Left ventricle myocardium inferior (tissue), 1 donor: ENCODE data around the gene MYO1C. TPM values are rescaled to one million over a fixed set of nuclear protein-coding genes. Genes with fewer than 3 reads are reported as not detected.
A peak's percentile ranks its signal among the peaks of the same experiment; 100 is the strongest.
"Not testable (repeated sequence)": the region's sequence is repeated elsewhere in the genome, so short reads cannot be mapped to it uniquely, and the experiment has no call there.

Experiments used
- DNase-seq: peaks from one replicate; pipeline ENCODE4 v3.0.0-alpha.2; 2020
- H3K27ac ChIP-seq: fragments of 200-600 bp; replicated peaks from 2 replicates; pipeline ENCODE4 v1.8.0; 2021
- H3K27me3 ChIP-seq: fragments of 200-600 bp; 2 replicates; pipeline ENCODE4 v1.8.0; 2021; ENCODE audit warnings: low read depth
- H3K36me3 ChIP-seq: fragments of 200-600 bp; 2 replicates; pipeline ENCODE4 v1.8.0; 2021
- H3K4me1 ChIP-seq: fragments of 200-600 bp; 2 replicates; pipeline ENCODE4 v1.8.0; 2021
- H3K4me3 ChIP-seq: fragments of 200-600 bp; 2 replicates; pipeline ENCODE4 v1.8.0; 2021; ENCODE audit warnings: mild to moderate bottlenecking, moderate library complexity
- H3K9me3 ChIP-seq: fragments of 200-600 bp; replicated peaks from 2 replicates; pipeline ENCODE4 v1.8.0; 2021
- intact Hi-C: fragments of 100-400 bp; cut with micrococcal nuclease; formaldehyde crosslinking; loops from one replicate; pipeline ENCODE4 v1.11.0; 2022
- total RNA-seq: library from RNA; stranded (reverse); fragmentation: NEBNext Ultra II Directional; extraction: Animal tissue kit (Norgen Biotek cat#: 25700); gene quantifications from one replicate; pipeline ENCODE4 v1.2.1, GENCODE V29; 2021
- TF ChIP-seq, protein P1 (sequence below): fragments of 200-600 bp; IDR thresholded peaks from 2 replicates; pipeline ENCODE4 v1.8.0; 2021; ENCODE audit warnings: antibody characterized with exemption, mild to moderate bottlenecking, borderline replicate concordance
- donor health status: DM: no; HTN: yes; CAD: no; lungs with severe emphysema.

The MYO1C gene
- total RNA-seq, 1 donor from 2014 or later, result 150 TPM

DNA sequence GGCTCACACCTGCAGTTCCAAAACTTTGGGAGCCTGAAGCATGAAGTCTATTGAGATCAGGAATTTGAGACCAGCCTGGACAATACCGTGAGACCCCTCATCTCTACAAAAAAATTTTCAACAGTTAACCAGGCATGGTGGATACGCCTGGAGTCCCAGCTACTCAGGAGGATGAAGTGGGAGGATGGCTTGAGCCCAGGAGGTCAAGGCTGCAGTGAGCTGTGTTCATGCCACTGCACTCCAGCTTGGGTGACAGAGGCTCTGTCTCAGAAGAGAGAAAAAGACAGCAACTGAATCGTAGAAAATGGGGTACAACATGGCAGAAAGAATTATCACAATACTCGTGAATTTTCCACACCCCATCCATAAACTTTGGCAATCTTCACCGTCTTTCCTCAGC, 39.6 kb downstream of the MYO1C start:
- Histone ChIP-seq H3K9me3 (no peaks in the 10 kb centered on the region), H3K27me3 (no peaks in the 10 kb centered on the region), H3K36me3 (peaks cover 11% of the 10 kb centered on the region), H3K4me3 (no peak overlapping the region), H3K4me1 (peaks cover 84% of the 10 kb centered on the region), H3K27ac (peak overlapping the region; percentile 44)
- TF ChIP-seq, protein P1, sequence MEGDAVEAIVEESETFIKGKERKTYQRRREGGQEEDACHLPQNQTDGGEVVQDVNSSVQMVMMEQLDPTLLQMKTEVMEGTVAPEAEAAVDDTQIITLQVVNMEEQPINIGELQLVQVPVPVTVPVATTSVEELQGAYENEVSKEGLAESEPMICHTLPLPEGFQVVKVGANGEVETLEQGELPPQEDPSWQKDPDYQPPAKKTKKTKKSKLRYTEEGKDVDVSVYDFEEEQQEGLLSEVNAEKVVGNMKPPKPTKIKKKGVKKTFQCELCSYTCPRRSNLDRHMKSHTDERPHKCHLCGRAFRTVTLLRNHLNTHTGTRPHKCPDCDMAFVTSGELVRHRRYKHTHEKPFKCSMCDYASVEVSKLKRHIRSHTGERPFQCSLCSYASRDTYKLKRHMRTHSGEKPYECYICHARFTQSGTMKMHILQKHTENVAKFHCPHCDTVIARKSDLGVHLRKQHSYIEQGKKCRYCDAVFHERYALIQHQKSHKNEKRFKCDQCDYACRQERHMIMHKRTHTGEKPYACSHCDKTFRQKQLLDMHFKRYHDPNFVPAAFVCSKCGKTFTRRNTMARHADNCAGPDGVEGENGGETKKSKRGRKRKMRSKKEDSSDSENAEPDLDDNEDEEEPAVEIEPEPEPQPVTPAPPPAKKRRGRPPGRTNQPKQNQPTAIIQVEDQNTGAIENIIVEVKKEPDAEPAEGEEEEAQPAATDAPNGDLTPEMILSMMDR, result no peak
- DNase-seq, result no peak
- intact Hi-C loops, result loop anchor here (10.0 kb wide), 1 partner anchor 62 kb away; the partner anchor contains the start of gene INPP5K

DNA sequence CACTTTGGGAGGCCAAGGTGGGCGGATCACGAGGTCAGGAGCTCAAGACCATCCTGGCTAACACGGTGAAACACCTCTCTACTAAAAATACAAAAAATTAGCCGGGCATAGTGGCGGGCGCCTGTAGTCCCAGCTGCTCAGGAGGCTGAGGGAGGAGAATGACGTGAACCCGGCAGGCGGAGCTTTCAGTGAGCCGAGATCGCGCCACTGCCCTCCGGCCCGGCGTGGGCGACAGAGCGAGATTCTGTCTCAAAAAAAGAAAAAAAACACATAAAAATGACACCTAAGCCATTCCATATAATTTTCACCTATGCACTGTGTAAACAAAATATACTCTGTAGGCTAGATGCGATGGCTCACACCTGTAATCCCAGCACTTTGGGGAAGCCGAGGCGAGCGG, 42.2 kb downstream of the MYO1C start:
- Histone ChIP-seq H3K4me1 (peaks cover 94% of the 10 kb centered on the region), H3K36me3 (peaks cover 13% of the 10 kb centered on the region)
- intact Hi-C loops, result loop anchor here (10.0 kb wide), 1 partner anchor 65 kb away; the partner anchor contains the start of gene INPP5K
- not testable (repeated sequence) for H3K4me3 ChIP-seq, DNase-seq, H3K27me3 ChIP-seq, H3K9me3 ChIP-seq, H3K27ac ChIP-seq

GRCh38 chr17:1449412-1449967, 43.0 kb downstream of the MYO1C start:
- TF ChIP-seq, protein P1, result no peak
- Histone ChIP-seq H3K27me3 (no peaks in the 10 kb centered on the region), H3K9me3 (no peaks in the 10 kb centered on the region), H3K27ac (peak overlapping the region; percentile 82), H3K4me1 (peaks cover 90% of the 10 kb centered on the region), H3K4me3 (no peak overlapping the region), H3K36me3 (peaks cover 13% of the 10 kb centered on the region)
- DNase-seq, result no peak
- intact Hi-C loops, result no loop called here

- no peak for DNase-seq
- Histone ChIP-seq H3K4me1 (peaks cover 70% of the 10 kb centered on the region), H3K27ac (peak overlapping the region; percentile 82), H3K9me3 (no peaks in the 10 kb centered on the region), H3K27me3 (no peaks in the 10 kb centered on the region), H3K36me3 (peaks cover 6% of the 10 kb centered on the region), H3K4me3 (peak overlapping the region; percentile 21)
- intact Hi-C loops, result no loop called here
- TF ChIP-seq, protein P1, result no peak
Measured at GRCh38 chr17:1447052-1447451, 45.4 kb downstream of the MYO1C start.

DNA sequence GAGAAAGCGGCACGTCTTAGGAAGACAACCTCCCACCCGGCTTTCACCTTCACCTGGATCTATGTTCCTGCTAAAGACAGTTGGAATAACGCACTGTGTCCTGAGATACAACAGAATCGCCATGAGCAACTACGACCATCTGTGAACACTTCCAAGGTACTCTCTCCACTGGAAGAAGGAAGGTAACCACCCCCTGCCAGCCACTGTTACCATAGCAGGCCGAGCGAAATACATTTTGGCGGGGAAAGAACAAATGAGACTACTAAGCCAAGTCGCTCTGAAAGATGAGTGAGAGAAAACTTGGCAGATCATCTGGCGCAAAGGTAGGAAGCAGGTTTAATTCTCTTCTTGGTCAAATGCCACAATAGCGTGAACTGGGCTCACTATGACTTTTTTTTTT, 46.3 kb downstream of the MYO1C start:
- no peak overlapping the region for H3K4me3 ChIP-seq
- intact Hi-C loops, result no loop called here
- H3K27ac ChIP-seq, result peak overlapping the region; percentile 82
- H3K9me3 ChIP-seq, result no peaks in the 10 kb centered on the region
- TF ChIP-seq, protein P1, result no peak
- peaks cover 6% of the 10 kb centered on the region for H3K36me3 ChIP-seq
- no peak for DNase-seq
- H3K27me3 ChIP-seq, result no peaks in the 10 kb centered on the region
- H3K4me1 ChIP-seq, result peaks cover 61% of the 10 kb centered on the region

DNA sequence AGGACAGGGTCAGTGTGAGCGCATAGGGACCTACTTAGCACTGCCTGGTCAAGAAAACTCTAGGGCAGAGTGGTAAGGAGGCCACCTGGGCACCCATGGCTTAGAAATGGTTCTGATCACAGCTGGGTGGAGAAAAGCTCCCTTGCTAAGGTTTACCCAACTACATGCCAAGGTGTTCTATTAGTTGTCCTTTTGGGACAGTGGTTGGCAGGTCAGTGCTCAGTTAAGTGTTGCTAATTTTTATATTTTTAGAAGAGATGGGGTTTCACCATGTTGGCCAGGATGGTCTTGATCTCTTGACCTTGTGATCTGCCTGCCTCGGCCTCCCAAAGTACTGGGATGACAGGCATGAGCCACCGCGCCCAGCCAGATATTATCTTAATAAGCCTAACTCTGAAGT, 46.8 kb downstream of the MYO1C start:
- H3K4me3 ChIP-seq, H3K9me3 ChIP-seq, H3K36me3 ChIP-seq, DNase-seq, intact Hi-C loops, H3K27me3 ChIP-seq: not testable (repeated sequence)
- Histone ChIP-seq H3K27ac (peak overlapping the region; percentile 82), H3K4me1 (peaks cover 60% of the 10 kb centered on the region)

GRCh38 chr17:1442721-1443120, 49.8 kb downstream of the MYO1C start:
- DNase-seq, intact Hi-C loops, H3K27ac ChIP-seq: not testable (repeated sequence)

More at GRCh38 chr17:1442721-1443120, 49.8 kb downstream of the MYO1C start:
- H3K27me3 ChIP-seq, H3K4me3 ChIP-seq, H3K9me3 ChIP-seq, H3K36me3 ChIP-seq: not testable (repeated sequence)
- peaks cover 45% of the 10 kb centered on the region for H3K4me1 ChIP-seq
